LHCN-M2 (cell line): ENCODE measurements around the gene EPS8L2. TPM values are rescaled to one million over a fixed set of nuclear protein-coding genes. Genes with fewer than 3 reads are reported as not detected.

Source experiments
- DNase-seq: peaks from one replicate; pipeline ENCODE4 v3.0.0-alpha.2; 2012; ENCODE audit warnings: low read depth
- total RNA-seq: library from RNA; depleted of rRNA; stranded (reverse); fragments of >200 nt; gene quantifications from 2 replicates; pipeline ENCODE4 v1.2.3, GENCODE V29; 2014

EPS8L2 gene
- total RNA-seq, 1 experiment from 2014 or later: 10.9 TPM

- DNase-seq: no peak
Measured at GRCh38 chr11:703506-703905, 2.5 kb upstream of the EPS8L2 start.

GRCh38 chr11:704228-704674, 1.8 kb upstream of the EPS8L2 start:
- no peak for DNase-seq

DNA sequence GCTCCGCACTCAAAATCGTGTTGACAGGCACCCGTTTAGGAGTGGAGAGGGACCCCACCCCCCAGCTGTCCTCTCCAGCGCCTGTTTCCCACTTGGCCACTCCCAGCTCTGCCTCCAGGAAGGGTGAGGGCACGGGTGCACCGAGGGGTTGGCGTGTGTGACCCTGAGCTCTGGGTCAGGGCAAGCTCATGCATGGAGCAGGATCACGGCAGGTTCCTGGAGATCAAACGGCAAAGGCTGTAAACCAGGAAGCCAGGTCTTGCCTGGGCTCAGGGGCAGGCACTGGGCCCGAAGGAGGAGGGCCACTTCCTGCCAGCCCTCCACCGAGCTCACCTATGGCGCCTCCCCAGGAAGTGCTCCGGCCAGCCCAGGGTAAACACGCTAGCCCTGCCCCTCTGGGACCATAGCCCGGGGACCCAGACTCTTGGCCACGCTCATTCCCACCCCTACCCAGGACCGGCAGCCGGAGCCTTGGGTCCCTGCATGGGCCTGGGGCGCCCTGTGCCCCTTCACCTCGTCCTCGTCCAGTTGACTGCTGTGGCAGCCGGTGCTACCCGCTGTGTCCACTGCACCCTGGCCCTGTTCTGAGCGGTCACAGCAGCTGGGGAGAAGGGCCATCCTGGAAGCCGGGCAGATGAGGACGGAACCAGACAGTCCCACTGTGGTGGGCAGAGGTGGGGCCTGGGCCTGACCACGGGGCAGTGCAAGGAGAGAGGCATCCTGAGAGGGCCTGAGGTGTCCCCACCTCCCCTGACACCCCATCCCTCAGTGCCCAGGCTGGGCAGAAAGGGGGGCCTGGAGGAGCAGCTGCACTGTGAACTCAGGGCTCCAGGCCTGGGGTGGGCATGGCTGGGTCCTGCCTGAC, 1.0 kb upstream of the EPS8L2 start:
- DNase-seq: no peak

DNA sequence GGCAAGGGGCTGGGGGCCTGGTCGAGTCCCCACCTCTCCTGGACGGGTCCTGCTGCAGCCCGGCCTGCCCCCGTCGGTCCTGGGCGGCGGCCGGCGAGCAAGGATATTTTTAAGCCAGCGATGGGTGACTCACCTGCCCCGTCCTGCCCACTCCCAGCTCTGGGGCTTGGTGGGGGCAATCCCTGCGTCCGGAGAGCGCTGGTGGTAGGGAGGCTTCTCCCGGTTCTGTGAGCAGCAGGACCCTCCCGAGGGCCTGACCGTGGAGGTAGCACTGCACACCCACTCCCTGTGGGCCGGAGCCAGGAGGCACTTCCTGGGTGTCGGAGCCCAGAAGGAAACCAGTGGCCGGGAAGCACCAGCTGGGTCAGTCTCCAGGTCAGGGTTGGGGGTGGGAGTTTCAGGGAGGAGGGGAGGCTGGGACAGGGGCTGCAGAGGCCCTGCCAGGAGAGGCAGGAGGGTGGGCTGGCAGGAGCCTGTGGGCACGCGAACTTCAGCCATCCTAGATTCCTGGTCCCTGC, 467 bp downstream of the EPS8L2 start:
- peak; percentile 48 for DNase-seq

DNA sequence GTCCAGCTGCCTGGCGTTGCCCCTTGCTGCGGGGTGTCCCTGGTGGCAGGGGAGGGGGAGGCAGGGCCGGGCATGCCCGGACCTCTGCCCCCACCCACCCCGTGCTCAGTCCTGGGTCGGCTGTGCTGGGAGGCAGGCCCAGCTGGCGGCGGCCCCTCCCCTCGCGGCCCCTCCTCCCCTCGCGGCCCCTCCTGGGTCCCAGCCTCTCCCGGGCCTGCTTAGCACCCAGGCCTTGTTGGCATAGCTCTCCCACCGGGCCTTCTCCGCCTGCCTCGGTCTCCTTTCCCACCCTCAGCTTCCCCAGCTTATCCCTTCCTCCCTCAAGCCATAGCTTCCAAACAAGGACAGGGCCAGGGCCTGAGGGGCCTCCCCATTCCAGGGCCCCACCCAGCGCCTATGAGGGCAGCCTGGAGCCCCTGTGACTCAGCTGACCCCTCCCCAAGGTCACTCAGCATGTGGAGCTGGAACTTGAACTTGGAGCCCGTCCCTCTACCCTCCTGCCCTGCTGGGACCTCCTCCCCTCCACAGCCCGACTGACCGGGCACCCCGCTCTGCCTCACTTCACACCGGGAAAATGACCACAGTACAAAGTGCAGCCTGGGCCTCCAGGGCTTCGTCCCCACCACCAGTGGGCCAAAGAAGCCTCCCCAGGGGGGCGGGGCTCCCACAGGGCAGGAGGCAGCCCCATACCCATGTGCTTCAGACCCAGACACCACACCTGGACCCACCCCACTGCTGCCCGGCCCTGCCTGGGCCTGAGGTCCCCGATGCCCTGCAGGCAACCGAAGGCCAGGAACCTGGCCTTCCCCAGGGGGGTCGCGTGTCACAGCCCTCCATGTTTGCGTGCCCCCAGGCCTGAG, 1.2 kb downstream of the EPS8L2 start:
- peak; percentile 43 for DNase-seq

GRCh38 chr11:707817-708420, 1.9 kb downstream of the EPS8L2 start:
- DNase-seq: no peak

DNA sequence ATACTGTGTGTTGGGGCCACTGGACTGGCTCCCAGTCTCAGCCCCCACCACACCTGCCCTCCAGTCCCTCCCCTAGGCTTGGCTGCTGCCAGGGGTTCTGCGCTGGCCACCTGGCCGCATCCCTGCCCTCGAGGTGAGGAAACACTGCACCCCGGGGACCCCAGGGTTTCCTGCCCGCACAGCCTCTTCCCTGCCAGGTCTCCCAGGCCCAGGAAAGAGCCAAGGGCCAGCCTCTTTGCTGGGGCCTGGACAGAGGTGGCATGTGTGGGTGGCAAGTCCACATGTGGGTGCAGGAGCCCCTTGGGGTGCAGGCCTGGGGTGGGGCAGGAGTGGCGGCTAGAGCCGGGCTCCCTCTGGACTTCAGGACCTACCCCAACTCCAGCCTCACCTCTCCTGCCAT, 2.5 kb downstream of the EPS8L2 start:
- no peak for DNase-seq

DNA sequence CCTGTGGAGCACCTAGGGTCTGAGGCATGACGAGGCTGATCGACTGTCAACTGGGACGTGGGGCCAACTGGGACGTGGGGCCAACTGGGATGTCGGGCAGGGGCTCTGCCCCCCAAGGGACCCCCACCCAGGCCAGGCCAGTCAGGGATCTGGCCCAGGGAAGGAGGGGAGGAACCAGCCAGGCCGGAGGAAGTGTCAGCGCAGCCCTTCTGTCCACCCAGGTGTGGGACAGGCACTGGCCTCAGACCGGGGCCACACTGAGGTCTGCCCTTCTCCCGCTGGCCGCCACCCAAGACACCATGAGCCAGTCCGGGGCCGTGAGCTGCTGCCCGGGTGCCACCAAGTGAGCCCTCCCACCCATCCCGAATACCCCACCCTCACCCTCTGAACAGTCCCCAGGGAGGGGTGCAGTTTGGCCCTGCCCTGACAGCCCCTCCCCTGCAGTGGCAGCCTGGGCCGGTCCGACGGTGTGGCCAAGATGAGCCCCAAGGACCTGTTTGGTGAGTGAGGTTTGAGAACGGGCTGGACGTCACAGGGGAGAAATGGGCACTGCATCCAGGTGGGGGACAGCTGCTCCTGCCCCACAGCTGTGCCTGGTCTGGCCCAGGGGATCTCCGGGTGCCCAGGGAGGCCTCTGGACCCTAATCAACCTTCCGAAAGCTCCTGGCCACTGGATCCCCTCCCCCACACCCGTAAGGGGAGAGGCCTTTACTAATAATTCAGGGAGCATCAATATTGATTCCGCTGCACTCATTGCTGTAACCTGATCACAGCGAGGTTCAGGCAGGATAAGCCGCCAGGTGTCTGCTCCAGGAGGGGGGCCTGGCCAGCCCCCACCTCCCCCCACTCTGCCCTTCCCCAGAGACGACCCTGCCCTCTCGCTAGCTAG, 3.3 kb downstream of the EPS8L2 start:
- DNase-seq: no peak

DNA sequence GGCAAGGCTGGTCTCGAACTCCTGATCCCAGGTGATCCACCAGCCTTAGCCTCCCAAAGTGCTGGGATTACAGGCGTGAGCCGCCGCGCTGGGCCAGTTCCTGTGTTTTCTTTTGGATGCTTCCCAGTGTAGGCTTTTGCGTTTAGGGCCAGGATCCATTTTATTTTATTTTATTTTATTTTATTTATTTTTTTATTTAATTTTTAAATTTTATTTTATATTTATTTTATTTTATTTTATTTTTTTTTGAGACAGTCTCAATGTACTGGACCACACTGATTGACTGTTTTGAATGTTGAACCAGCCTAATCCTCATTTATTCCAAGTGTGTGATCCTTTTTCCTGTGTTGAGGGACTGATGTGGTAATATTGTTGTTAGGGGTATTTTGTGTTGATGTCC, 8.4 kb downstream of the EPS8L2 start:
- DNase-seq: no peak

- DNase-seq: peak; percentile 68
Measured at GRCh38 chr11:719214-720016, 13.4 kb downstream of the EPS8L2 start.

- DNase-seq: no peak
Measured at GRCh38 chr11:720017-720641, 14.1 kb downstream of the EPS8L2 start.

GRCh38 chr11:720642-721246, 14.7 kb downstream of the EPS8L2 start:
- no peak for DNase-seq

- no peak for DNase-seq
Measured at GRCh38 chr11:721247-721740, 15.3 kb downstream of the EPS8L2 start.

DNA sequence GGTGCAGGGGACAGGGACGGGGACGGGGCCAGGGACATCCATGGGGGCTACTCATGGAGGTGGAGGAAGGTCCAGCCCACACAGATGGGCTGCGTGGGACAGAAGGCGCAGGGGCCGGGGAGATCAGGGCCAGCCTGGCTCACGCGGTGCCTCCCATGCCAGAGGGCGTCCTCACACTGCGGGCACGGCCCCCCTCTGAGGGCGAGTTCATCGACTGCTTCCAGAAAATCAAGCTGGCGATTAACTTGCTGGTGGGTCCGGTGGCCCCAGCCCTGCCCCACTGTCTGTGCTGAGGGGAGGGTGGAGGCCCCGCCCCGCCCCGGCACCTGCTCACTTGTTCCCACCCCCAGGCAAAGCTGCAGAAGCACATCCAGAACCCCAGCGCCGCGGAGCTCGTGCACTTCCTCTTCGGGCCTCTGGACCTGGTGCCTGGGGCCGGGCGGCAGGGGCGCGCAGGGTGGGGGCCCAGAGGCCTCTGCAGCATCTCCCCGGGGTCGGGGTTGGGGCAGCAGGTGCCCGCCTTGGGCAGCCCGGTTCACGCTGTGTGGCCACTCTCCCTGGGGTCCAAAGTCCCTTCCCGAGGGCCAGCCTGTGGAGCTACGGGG, 15.8 kb downstream of the EPS8L2 start:
- no peak for DNase-seq

- no peak for DNase-seq
Measured at GRCh38 chr11:722346-722811, 16.3 kb downstream of the EPS8L2 start.

DNA sequence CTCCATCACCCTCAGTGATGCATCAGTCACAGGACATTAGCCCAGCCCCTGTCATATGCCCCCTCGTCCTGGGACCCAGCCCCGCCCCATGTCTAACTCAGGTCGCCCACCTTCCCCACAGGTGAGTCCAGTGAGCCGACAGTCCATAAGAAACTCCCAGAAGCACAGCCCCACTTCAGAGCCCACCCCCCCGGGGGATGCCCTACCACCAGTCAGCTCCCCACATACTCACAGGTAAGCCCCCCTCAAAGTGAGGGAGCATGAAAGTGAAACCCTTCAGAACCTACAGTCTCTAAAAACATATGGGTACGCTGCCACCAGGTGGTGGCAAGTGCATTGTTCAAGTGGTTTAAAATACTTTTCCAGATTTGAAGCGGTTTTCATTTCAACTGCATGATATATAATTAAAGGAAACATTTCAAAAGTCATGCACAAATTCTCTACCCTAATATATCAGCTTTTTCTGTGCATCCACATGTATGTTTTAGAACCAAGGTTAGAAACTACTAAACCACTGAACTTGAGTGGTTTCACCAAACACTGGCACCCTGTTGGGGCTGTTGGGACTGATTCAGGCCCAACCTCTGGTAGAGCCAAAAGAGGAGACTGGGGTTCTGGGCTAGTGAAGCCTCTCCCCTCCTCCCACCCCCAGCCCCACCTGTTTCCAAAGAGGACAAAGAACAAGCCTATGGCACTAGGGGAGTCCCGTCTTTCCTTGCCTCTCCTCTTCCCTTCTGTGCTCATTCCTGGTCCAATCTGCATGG, 17.3 kb downstream of the EPS8L2 start:
- peak; percentile 51 for DNase-seq

DNA sequence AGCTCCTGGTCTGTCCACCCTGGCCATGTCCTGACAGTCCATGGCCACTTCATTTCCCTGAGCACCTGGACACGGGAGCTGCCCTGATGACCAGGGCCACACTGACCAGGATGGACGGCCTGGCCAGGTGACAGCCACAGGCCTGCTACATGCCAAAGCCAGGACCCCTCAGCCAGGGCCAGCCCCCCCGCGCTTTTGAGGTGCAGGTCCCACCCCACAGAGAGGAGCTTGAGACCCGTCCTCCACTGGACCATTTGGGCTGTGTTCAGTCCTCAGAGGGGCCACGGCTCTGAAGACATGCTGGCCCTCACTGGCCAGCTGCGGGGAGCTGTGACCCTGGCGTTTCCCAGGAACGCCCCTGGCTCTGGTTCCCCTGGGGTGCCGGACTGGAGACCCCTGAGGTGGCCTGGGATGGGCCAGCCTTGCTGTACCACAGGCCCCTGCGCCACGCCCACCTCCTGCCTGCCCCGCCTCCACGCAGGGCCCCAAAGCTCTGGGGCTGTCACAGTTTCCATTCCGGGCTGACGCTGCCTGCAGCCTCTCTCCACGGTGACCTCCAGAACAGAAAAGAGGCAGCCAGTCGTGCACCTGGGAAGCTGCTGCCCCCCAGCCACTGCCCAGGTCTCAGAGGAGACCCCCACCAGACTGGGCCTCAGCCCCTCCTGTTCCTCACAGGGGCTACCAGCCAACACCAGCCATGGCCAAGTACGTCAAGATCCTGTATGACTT, 18.2 kb downstream of the EPS8L2 start:
- DNase-seq: no peak
